Germinal center (tissue), 1 donor: Measurements from ENCODE around the gene SELENON.

ENCODE experiments used
- DNase-seq: peaks from one replicate; pipeline ENCODE4 v3.0.0; 2012; ENCODE audit warnings: mixed read lengths, low spot score

The SELENON gene

GRCh38 chr1:25793585-25794170, 6.3 kb upstream of the SELENON start:
- DNase-seq: no peak

GRCh38 chr1:25794325-25794724, 5.7 kb upstream of the SELENON start:
- DNase-seq: no peak

- no peak for DNase-seq
Observed at GRCh38 chr1:25795211-25795610, 4.8 kb upstream of the SELENON start.

GRCh38 chr1:25795946-25796810, 3.8 kb upstream of the SELENON start:
- DNase-seq: no peak

- peak; percentile 59 for DNase-seq
Observed at GRCh38 chr1:25796811-25797458, 3.1 kb upstream of the SELENON start.

- DNase-seq: no peak
Observed at GRCh38 chr1:25797939-25798338, 2.1 kb upstream of the SELENON start.

GRCh38 chr1:25798666-25799351, 1.2 kb upstream of the SELENON start:
- no peak for DNase-seq

- DNase-seq: no peak
Observed at GRCh38 chr1:25799352-25799934, 550 bp upstream of the SELENON start.

GRCh38 chr1:25800703-25801377, 847 bp downstream of the SELENON start:
- DNase-seq: no peak

- DNase-seq: no peak
Observed at GRCh38 chr1:25802915-25803314, 2.9 kb downstream of the SELENON start.

- DNase-seq: no peak
Observed at GRCh38 chr1:25803368-25803767, 3.4 kb downstream of the SELENON start.

GRCh38 chr1:25804244-25804963, 4.4 kb downstream of the SELENON start:
- DNase-seq: no peak

GRCh38 chr1:25804964-25805862, 5.2 kb downstream of the SELENON start:
- no peak for DNase-seq

GRCh38 chr1:25805863-25806225, 5.9 kb downstream of the SELENON start:
- no peak for DNase-seq

- DNase-seq: no peak
Observed at GRCh38 chr1:25806418-25806817, 6.4 kb downstream of the SELENON start.

GRCh38 chr1:25807480-25808390, 7.7 kb downstream of the SELENON start:
- DNase-seq: no peak

GRCh38 chr1:25808481-25809244, 8.7 kb downstream of the SELENON start:
- DNase-seq: no peak
